Thyroid gland (tissue), 4 donors: ENCODE data around the gene MORC2. TPM values are rescaled to one million over a fixed set of nuclear protein-coding genes. Genes with fewer than 3 reads are reported as not detected.

Experiments
- DNase-seq, 2 donors: peaks; one replicate each; pipeline ENCODE4 v3.0.0-alpha.2; 2019
- H3K27ac ChIP-seq, 3 donors: fragments of 200-600 bp; sonication (generic); 1 replicate in 2 of 3; 2 replicates in 1 of 3; pipeline ENCODE4 v1.5.1; 2016 to 2019; ENCODE audit warnings: mild to moderate bottlenecking in 1 of 3, moderate library complexity in 1 of 3
- H3K27me3 ChIP-seq: fragments of 200-600 bp; sonication (generic); one replicate; pipeline ENCODE4 v1.5.1; 2019
- H3K36me3 ChIP-seq, 2 donors: fragments of 200-600 bp; sonication (generic); one replicate each; pipeline ENCODE4 v1.5.1; 2016 to 2019
- H3K4me1 ChIP-seq, 2 donors: fragments of 200-600 bp; sonication (generic); one replicate each; pipeline ENCODE4 v1.5.1; 2017 to 2019
- H3K4me3 ChIP-seq, 3 donors: fragments of 200-600 bp; sonication (generic); replicated peaks in 1 of 3; 1 replicate in 2 of 3; 2 replicates in 1 of 3; pipeline ENCODE4 v1.5.1; 2016; ENCODE audit warnings: mild to moderate bottlenecking in 1 of 3
- H3K9me3 ChIP-seq: fragments of 200-600 bp; sonication (generic); one replicate; pipeline ENCODE4 v1.5.1; 2017
- POLR2A ChIP-seq, 2 donors: fragments of 450-650 bp; IDR thresholded peaks; one replicate each; pipeline ENCODE4 v1.6.1; 2017; ENCODE audit warnings: antibody characterized with exemption in 2 of 2, mild to moderate bottlenecking in 2 of 2, moderate library complexity in 1 of 2
- WGBS, 2 donors: methylation state at CpG; one replicate each; pipeline ENCODE4 v1.1.5; 2017; 5-methylcytosine and 5-hydroxymethylcytosine counted together
- intact Hi-C: fragments of 100-400 bp; cut with DNase I; formaldehyde crosslinking; loops from one replicate; pipeline ENCODE4 v1.15.1; 2023
- total RNA-seq, 4 donors: library from RNA; depleted of rRNA; stranded (reverse); fragments of >200 nt; gene quantifications; one replicate each; pipeline ENCODE4 v1.2.3, GENCODE V29; 2016
- TF ChIP-seq, protein P1 (sequence below), 6 experiments: fragments of 200-600 bp in 3 of 6; fragments of 450-650 bp in 3 of 6; sonication (generic) in 3 of 6; IDR thresholded peaks; one replicate each; pipeline ENCODE4 v1.5.1; 2016 to 2019; ENCODE audit warnings: antibody characterized with exemption in 6 of 6, mild to moderate bottlenecking in 2 of 6, inconsistent platforms in 1 of 6, moderate library complexity in 1 of 6

MORC2 gene
- total RNA-seq, 4 donors from 2014 or later = 14.9 to 32.8 (median 24.6) TPM

- intact Hi-C loops = no loop called here
- 74 to 86% methylated on average over 1 of the region's 1 CpG for WGBS, 2 donors
- Histone ChIP-seq H3K27me3 (no peaks in the 10 kb centered on the region), H3K36me3 (no peaks in the 10 kb centered on the region), H3K4me1 (no peaks in the 10 kb centered on the region), H3K9me3 (no peaks in the 10 kb centered on the region), H3K4me3 (no peak overlapping the region), H3K27ac (no peak overlapping the region)
- no peak for DNase-seq
- no peak for TF ChIP-seq POLR2A (IDR thresholded peaks at IDR 0.05)
- TF ChIP-seq, protein P1, sequence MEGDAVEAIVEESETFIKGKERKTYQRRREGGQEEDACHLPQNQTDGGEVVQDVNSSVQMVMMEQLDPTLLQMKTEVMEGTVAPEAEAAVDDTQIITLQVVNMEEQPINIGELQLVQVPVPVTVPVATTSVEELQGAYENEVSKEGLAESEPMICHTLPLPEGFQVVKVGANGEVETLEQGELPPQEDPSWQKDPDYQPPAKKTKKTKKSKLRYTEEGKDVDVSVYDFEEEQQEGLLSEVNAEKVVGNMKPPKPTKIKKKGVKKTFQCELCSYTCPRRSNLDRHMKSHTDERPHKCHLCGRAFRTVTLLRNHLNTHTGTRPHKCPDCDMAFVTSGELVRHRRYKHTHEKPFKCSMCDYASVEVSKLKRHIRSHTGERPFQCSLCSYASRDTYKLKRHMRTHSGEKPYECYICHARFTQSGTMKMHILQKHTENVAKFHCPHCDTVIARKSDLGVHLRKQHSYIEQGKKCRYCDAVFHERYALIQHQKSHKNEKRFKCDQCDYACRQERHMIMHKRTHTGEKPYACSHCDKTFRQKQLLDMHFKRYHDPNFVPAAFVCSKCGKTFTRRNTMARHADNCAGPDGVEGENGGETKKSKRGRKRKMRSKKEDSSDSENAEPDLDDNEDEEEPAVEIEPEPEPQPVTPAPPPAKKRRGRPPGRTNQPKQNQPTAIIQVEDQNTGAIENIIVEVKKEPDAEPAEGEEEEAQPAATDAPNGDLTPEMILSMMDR (IDR thresholded peaks at IDR 0.05) = no peak
Observed at GRCh38 chr22:30994960-30995359, 26.4 kb upstream of the MORC2 start.

DNA sequence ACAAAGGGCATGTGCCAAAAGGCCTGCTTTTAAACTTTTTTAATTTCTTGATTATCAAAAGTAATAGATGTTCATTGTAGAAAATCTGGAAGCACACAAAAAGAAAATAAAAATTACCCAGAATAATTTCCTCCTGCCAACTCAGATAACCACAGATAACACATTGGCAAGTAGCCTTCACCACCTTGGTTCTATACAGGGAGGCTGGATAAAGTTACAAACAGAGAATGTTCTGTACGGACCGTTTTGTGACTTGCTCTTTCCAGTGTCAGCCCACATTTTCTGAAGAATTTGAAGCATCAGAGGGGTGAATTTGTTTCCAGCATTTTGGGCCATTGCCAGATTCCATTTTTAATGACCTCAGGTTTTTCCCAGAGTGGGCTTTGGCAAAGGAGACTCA lies 24.0 kb upstream of the MORC2 start:
- no peak for TF ChIP-seq POLR2A (IDR thresholded peaks at IDR 0.05)
- TF ChIP-seq, protein P1 (IDR thresholded peaks at IDR 0.05) = no peak
- 66 to 67% methylated on average over 2 of the region's 2 CpGs for WGBS, 2 donors
- no peaks in the 10 kb centered on the region for H3K27me3 ChIP-seq
- H3K27ac ChIP-seq = no peak overlapping the region
- H3K4me1 ChIP-seq = no peaks in the 10 kb centered on the region
- H3K36me3 ChIP-seq = no peaks in the 10 kb centered on the region
- no peak for DNase-seq
- H3K4me3 ChIP-seq = no peak overlapping the region
- intact Hi-C loops = no loop called here
- H3K9me3 ChIP-seq = no peaks in the 10 kb centered on the region

DNA sequence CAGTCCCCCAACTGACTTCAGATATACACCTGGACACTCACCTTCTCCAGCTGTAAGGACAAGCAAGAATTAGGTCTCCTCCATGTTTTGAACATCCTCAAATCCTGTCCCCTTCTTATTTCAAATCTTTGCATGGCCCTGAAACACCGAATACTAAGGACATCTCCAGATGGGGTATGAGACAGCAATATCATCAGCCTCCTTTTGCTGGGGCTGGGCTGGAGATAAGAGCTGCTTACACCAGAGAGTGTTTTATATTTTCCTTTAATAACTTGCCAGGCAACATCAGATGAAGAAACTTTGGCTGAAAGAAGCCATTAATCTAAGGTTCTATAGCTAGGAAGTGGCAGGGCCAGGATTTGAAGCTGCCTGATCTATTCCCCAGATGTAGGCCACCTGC lies 22.1 kb upstream of the MORC2 start:
- H3K4me3 ChIP-seq = no peak overlapping the region
- intact Hi-C loops = no loop called here
- no peaks in the 10 kb centered on the region for H3K36me3 ChIP-seq
- no peaks in the 10 kb centered on the region for H3K4me1 ChIP-seq
- TF ChIP-seq, protein P1 (IDR thresholded peaks at IDR 0.05) = no peak
- TF ChIP-seq POLR2A (IDR thresholded peaks at IDR 0.05) = no peak
- no peak for DNase-seq
- WGBS, 2 donors = 86 to 100% methylated on average over 1 of the region's 1 CpG
- no peaks in the 10 kb centered on the region for H3K27me3 ChIP-seq
- no peak overlapping the region for H3K27ac ChIP-seq
- no peaks in the 10 kb centered on the region for H3K9me3 ChIP-seq

GRCh38 chr22:30989474-30989873 lies 20.9 kb upstream of the MORC2 start:
- H3K9me3 ChIP-seq = no peaks in the 10 kb centered on the region
- no peak overlapping the region for H3K27ac ChIP-seq
- intact Hi-C loops = no loop called here

GRCh38 chr22:30985561-30986208 lies 17.1 kb upstream of the MORC2 start:
- H3K4me3 ChIP-seq = no peak overlapping the region
- H3K36me3 ChIP-seq = no peaks in the 10 kb centered on the region
- H3K4me1 ChIP-seq = no peaks in the 10 kb centered on the region
- no peaks in the 10 kb centered on the region for H3K27me3 ChIP-seq
- intact Hi-C loops = no loop called here
- WGBS, 2 donors = 76 to 81% methylated on average over 4 of the region's 4 CpGs
- H3K27ac ChIP-seq = no peak overlapping the region
- DNase-seq = no peak
- no peaks in the 10 kb centered on the region for H3K9me3 ChIP-seq
- TF ChIP-seq, protein P1 (IDR thresholded peaks at IDR 0.05) = no peak
- no peak for TF ChIP-seq POLR2A (IDR thresholded peaks at IDR 0.05)

More at GRCh38 chr22:30989474-30989873, 20.9 kb upstream of the MORC2 start:
- no peaks in the 10 kb centered on the region for H3K4me1 ChIP-seq
- no peak overlapping the region for H3K4me3 ChIP-seq
- no peak for DNase-seq
- no peak for TF ChIP-seq POLR2A (IDR thresholded peaks at IDR 0.05)
- TF ChIP-seq, protein P1 (IDR thresholded peaks at IDR 0.05) = no peak
- H3K36me3 ChIP-seq = no peaks in the 10 kb centered on the region
- no peaks in the 10 kb centered on the region for H3K27me3 ChIP-seq
